ENCODE results near the gene PTPMT1.
"Not testable (repeated sequence)": the region's sequence is repeated elsewhere in the genome, so short reads cannot be mapped to it uniquely, and the experiment has no call there.

The PTPMT1 gene, protein sequence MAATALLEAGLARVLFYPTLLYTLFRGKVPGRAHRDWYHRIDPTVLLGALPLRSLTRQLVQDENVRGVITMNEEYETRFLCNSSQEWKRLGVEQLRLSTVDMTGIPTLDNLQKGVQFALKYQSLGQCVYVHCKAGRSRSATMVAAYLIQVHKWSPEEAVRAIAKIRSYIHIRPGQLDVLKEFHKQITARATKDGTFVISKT

DNA sequence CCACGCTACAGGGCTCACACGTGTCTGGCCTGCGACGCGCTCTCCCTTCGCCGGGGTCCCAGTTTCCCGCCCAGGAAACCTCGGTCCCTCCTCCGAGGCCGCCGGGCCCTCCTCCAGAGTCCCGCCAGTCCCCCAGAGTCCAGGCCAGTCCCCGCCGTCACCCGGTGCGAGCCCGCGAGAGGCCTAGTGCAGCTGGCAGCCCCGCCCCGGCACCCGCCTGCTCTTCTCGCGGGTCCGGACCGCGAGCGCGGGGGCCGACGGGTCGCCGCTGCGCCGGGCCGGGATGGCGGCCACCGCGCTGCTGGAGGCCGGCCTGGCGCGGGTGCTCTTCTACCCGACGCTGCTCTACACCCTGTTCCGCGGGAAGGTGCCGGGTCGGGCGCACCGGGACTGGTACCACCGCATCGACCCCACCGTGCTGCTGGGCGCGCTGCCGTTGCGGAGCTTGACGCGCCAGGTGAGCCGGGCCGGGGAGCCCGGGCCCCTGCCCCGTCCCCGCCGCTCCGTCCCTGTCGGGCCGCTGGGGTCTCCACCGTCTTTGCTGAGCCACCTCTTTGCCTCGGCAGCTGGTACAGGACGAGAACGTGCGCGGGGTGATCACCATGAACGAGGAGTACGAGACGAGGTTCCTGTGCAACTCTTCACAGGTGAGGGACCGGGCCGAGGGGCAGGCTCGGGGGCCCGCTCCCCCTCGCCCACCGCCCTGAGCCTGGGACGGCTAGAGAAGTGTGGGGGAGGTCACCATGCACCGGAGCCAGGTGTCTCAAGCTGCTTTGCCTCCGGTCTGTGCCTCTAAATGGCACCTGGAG lies at the start of gene PTPMT1:
Gene PTPMT1, plus strand, starts transcription at position 260 of the 809 bp plus-strand sequence. Its CDS starts 24 bp downstream, at position 284.
- DNase-seq (ENCODE audit: low read depth) = peak; percentile 46

DNA sequence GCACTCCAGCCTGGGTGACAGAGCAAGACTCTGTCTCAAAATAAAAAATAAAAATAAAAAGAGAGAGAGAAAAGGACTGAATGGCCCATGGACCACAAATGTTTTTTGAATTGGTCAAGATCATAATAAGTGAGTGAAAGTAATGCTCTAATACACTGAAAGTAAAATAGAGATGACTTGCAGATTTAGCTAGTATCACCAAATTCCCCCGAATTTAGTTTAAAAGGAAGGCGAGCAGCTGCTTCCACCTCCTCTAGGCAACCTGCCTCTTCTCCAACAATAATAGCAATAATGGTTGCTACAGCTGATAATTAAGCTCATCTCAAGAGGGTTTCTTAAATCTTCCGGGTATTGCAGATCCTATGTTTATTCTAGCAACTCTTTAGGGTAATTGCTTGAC lies 49.2 kb upstream of the PTPMT1 start:
- no peak for DNase-seq (ENCODE audit: low read depth)

DNA sequence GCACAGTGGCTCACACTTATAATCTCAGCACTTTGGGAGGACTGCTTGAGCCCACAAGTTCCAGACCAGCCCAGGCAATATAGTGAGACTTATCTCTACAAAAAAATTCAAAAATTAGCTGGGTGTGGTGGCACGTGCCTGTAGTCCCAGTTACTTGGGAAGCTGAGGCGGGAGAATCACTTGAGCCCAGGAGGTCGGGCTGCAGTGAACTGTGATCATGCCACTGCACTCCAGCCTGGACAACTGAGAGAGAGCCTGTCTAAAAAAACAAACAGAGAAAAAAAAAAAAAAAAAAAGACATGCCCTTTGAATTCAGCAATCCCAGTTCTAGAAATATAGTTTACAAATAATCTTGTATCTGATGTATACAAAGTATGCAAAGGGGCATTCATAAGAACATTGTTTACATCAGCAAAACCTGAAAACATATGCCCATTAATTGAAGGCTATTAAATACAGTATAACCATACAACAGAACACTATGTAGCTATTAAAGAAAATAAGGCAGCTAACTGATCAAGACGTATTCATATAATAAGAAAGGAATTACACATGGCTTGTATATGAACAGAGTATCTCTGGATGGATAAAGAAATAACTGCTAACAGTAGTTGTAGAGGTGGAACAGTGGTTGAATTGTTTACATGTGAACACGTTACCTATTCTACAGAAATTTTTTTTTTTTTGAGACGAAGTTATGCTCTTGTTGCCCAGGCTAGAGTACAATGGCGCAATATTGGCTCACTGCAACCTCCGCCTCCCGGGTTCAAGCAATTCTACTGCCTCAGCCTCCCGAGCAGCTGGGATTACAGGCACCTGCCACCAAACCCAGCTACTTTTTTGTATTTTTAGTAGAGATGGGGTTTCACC lies 48.2 kb upstream of the PTPMT1 start:
- no peak for DNase-seq (ENCODE audit: low read depth)

DNA sequence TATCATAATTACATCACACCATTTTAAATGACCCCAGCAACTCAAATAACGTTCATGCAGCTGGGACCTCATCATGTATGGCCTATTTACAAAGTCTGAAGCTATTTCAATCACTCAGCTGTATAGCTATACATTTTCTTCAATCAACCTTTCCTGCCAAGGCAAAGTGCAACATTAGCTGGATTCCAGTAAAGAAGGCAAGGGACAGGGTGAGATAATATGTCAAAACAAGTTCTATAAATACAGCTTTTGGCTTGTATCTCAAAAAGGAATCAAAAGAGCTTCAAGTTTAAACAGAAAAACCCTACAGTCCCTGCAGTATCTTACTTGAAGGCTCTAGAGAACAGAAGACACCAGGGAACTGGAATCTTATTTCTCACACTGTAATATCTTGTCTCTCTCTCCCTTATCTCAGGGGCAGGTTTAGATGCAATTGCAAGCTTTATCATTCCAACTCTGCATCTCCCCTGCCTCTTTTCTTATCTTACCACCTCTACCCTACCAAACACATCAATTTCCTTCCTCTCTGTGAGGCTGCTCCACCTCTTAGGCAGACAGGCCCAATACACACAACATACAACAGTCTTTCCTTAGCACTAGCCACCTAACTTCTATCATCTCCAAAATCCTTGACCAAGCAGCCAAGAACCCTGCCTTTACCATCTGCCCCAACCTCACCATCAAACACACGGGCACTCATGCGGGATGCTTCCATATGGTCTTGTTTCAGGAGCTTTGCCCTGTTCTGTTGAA lies 47.0 kb upstream of the PTPMT1 start:
- no peak for DNase-seq (ENCODE audit: low read depth)

DNA sequence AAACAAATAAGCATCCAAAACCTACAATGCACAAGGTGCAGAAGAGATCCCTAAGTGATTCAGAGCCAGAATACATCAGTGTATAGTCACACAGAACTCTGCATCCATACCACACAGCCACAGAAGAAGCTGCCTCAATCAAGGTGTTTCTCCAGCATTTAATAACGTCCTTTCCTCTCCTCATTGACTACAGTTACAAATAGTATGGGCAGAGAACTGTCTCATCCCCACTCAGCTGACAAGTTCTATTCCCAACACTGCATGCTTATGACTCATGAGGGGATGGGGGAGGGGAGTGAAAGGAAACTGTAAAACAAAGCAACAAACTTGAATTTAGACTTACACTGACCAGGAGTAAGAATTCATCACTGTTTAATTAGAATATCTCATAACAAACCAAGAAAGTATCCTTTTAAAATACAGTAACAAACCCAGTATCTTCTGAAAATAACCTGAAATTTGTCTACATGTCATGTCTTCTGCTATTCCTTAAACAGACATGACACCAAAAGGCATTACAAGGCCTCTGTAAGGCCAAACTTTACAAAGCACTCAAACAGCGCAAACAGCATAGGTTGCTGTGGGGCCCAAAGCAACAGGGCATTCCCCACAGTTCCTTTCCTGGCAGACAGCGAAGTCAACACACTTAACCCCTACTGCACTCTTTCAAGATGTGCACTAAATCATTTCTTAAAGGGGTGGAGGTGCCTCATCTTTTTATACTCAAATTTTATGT lies 41.7 kb upstream of the PTPMT1 start:
- DNase-seq (ENCODE audit: low read depth) = no peak

DNA sequence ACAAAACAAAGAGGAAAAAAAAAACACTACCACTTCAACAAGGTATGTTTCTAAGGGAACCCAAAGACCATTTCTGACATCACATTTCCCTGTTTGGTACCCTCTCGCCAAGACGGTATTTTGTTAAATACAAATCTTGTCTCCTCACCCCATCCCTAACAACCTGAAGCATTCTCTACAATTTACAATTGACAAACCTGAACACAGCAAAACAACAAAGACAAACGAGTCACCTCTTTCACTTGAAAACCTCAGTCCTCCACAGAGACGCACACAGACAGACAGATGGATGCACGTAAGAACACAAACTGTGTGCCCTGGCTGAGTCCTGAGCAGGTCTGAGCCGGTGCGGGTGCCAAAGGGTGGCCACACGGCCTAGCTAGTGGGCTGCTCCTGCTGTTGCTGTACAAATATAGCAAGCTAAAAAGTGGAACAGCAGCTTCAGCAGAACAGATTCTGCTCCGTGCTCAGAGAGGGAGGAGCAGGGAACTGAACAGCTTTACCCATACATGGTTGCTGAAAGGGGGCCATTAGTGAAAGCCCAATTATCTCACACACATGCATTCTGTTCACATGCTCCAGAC lies 41.0 kb upstream of the PTPMT1 start:
- no peak for DNase-seq (ENCODE audit: low read depth)

DNA sequence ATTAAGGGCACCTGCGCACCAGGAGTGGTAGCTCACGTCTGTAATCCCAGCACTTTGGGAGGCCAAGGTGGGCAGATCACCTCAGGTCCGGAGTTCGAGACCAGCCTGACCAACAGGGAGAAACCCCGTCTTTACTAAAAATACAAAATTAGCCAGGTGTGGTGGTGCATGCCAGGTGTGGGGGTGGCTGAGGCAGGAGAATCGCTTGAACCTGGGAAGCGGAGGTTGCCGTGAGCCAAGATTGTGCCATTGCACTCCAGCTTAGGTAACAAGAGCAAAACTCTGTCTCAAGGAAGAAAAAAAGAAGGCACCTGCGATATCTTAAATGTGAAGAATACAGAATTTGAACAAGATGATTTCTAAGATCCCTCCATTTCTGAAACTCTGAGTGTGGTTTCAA lies 39.4 kb upstream of the PTPMT1 start:
- DNase-seq (ENCODE audit: low read depth) = not testable (repeated sequence)

DNA sequence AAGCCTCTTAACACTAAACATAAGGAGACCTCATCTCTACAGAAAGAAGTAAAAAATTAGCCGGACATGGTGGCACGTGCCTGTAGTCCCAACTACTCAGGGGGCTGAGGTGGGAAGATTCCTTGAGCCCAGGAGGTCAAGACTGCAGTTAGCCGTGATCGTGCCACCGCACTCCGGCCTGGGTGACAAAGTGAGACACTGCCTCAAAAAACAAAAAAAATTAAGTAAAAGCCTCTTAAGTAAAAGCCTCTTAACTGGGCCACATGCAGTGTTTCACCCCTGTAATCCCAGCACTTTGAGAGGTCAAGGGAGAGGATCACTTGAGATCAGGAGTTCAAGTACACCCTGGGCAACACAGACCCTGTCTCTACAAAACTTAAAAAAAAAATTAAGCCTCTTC lies 38.2 kb upstream of the PTPMT1 start:
- no peak for DNase-seq (ENCODE audit: low read depth)

DNA sequence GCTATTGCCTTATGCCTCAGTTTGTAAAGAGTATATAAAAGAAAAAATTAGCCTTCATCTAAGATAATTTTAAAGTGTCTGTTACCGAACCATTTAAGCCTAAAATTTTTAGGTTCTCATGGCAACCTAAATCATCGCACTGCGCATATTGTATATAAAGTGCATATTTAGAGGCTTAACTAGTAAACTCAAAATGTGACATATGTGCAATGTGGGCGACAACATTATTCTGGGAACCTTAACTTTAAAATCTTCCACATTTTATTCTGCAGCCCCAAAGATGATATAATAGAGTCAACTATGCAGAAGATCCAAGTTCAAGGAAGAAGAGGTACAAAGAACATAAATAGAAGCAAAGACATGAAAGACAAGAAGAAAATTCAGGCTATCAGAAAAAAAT lies 35.4 kb upstream of the PTPMT1 start:
- DNase-seq (ENCODE audit: low read depth) = no peak

DNA sequence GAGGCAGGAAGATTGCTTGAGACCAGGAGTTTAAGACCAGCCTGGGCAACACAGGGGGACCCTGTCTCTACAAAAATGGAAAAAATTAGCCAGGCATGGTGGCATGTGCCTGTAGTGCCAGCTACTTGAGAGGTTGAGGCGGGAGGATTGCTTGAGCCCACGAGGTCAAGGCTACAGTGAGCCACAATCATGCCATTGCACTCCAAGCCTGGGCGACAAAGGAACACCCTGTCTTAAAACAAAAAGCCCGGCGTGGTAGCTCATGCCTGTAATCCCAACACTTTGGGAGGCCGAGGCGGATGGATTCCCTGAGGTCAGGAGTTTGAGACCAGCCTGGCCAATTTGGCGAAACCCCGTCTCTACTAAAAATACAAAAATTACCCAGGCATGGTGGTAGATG lies 34.7 kb upstream of the PTPMT1 start:
- not testable (repeated sequence) for DNase-seq (ENCODE audit: low read depth)

DNA sequence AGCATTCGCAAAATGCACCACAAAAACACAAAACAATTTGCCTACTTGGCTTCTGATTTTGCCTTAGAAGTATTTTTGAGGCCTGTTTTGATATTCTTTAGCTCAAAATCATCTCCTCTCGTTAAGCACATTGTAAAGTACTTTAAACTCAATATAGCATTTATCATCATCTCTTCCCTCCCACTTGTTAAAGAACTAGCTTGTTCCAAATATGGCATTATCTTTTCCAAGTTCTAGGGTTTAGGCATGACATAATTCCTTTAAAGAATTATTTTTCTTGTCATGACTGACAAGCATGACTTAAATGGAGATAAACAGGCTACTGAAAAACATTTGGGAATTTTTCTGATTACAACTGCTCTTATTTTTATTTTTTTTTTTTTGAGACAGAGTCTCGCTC lies 33.7 kb upstream of the PTPMT1 start:
- no peak for DNase-seq (ENCODE audit: low read depth)

DNA sequence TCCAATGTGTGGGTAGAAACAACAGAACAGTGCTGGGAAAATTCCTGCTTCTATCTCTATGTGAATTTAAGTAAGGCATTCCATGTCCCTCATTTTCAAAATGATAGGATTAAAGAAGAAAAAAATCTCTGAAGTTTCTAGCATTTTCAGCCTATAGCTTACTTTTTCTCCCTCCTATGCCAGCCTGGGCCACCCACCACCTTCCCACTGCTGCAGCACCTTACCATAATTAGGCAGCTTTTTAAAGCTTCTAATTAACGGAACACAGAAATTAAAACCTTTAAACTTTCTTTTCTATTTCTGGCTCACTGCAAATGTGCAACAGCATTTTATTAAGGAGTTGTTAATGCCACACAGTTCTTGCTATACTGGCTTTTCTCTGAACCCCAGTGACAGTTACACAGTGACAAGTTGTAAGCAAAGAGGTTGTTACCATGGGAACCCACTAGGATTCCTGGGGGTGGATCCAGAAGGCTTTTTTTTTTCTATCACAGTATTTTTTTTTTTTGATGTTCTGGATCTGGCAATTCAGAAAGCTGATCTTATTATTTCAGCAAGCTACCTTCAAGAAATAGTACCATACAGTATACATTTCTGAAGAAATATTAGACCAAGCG lies 32.7 kb upstream of the PTPMT1 start:
- no peak for DNase-seq (ENCODE audit: low read depth)

DNA sequence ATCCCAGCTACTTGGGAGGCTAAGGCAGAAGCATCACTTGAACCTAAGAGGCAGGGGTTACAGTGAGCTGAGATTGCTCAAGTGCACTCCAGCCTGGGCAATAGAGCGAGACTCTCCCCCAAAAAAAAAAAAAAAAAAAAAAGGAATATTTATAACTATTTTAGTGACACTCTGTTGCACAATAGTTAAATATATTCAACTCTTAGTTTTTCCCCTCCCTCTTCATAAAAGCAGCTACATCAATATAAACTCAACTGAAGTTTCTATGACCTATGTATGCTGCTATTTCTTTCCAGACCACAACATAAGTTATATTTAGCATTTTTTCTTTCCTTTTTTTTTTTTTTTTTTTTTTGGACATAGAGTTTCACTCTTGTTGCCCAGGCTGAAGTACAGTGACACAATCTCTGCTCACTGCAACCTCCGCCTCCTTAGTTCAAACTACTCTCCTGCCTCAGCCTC lies 31.7 kb upstream of the PTPMT1 start:
- DNase-seq (ENCODE audit: low read depth) = no peak

DNA sequence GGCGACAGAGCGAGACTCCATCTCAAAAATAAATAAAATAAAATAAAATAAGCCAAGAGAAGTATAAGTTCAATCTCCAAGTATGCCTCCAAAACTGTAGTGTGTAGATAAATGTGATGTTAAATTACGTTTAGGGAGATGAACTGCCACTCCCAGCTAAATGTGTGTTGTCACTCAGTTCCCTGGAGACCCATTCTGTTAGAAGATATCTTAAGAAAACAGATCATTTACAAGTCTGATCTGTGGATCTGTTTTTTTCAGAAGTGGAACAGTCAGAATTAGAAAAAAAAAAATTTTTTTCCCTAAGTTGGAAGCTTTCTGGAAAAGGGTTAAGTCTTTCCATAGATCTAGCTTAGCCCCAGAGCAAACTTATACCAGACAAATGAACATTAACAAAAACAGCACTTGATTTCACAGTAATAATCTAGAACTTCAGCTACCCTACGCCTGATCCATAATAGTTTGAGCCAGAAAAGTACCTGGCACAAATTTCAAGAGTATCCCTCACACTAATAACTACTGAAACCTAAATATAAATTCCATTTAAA lies 30.6 kb upstream of the PTPMT1 start:
- no peak for DNase-seq (ENCODE audit: low read depth)

DNA sequence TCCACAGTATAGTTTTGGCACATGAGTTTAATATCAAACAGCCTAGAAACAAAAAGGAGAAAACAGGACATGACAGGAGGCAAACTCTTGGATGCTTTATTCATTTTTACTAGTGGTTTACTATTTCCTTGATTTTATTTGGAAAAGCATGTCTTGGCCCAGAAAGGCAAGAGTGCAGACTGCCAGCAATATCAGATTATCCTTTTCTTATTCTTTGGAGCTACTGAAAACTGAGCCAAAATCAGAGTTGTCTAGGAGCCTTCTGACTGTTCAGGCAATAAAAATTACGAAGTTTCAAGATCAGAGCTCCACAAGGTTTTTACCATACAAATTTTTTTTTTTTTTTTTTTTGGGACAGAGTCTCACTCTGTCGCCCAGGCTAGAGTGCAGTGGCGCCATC lies 28.5 kb upstream of the PTPMT1 start:
- DNase-seq (ENCODE audit: low read depth) = no peak

DNA sequence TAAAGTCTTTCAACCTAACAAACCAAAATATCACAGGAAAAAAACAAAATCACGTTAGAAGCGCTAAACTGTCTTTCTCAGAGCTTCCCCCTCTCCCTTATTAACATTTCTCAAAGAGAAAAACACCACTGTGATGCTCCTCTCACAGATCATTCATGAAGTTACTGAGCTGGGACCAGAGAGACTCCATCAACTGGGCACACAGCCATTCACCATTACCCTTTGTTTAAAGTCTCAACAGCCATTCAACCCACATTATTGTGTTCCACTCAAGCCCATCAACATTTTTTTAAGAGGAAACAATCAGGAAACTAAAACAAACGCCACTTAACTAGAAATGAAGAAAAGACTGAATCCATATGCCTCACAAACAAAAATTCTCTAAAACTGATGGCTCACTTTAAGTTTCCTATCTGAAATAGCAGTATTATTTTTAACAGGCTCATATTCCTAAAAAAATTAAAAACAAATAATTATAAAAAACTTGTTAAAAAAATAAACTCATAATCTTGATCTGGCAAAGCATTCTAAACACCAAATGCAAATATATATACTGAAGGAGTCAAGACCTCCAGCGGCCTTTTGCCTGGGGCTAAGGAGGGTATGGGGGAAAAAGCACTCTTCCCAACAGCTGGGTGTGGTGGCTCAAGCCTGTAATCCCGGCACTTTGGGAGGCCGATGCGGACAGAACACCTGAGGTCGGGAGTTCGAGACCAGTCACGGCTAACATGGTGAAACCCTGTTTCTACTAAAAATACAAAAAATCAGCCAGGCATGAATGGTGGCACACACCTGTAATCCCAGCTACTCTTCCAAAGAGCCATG lies 26.4 kb upstream of the PTPMT1 start:
- DNase-seq (ENCODE audit: low read depth) = no peak

DNA sequence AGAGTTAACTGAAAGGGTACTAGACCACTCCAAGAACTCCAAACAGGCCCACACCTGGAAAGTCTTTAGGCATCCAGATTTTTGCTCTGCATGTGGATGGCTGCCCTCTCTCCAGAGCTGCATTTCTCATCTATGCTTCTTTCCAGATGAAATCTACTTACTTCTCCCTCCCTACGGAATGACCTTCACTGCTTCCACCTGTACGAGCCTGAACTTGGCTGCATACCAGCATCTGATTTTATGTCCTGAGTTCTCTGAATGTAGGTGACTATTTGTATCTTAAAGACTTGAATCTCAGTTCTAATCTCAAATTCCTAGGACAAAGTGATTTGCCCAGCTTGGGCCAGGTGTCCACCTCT lies 25.7 kb upstream of the PTPMT1 start:
- DNase-seq (ENCODE audit: low read depth) = no peak

DNA sequence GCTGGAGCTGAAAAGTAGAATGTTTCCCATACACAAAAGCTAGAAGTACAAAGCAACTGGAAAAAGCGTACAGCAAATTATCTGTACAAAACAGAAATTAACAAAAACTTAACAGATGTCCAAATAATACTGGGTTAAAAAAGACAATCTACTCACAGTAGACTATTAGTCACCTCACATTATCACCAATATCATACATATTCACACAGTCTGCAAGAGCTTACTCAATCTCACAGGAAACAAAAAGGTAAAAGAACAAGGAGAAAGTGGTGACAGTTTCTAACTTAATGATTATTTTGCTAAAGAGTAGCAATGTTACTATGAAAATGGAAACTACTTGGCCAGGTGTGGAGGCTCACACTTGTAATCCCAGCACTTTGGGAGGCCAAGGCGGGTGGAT lies 24.3 kb upstream of the PTPMT1 start:
- DNase-seq (ENCODE audit: low read depth) = no peak

DNA sequence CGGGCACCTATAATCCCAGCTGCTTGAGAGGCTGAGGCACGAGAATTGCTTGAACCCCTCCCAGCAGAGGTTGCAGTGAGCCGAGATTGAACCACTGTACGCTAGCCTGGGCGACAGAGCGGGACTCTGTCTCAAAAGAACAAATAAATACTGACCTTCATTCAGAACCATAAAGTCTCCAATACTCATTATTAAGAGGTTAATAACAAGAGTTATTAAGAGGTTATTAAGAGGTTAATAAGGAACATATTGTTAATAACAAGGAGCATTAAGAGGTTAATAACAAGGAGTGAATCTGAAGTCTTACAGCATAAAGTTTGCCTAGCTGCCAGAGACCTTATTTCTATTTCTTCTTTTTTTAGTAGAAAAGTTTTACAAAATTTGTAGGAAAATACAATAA lies 20.1 kb upstream of the PTPMT1 start:
- no peak for DNase-seq (ENCODE audit: low read depth)

Data from activated T-helper 1 cell treated with Interleukin-2 at 50 U/mL for 16 hours (primary cell).